Activated CD4-positive, alpha-beta T cell treated with anti-CD3 and anti-CD28 coated beads for 4 hours (primary cell): Measurements from ENCODE around the gene LTBP1.
A peak's percentile ranks its signal among the peaks of the same experiment; 100 is the strongest.
"Not testable (repeated sequence)": the region's sequence is repeated elsewhere in the genome, so short reads cannot be mapped to it uniquely, and the experiment has no call there.

ENCODE experiments used
- DNase-seq, 2 donors: peaks; one replicate each; pipeline ENCODE4 v3.0.0-alpha.2; 2020

LTBP1 gene

GRCh38 chr2:33395655-33396249, 449.0 kb downstream of the LTBP1 start:
- peak in 1 of 2 donors; percentile 22 for DNase-seq

GRCh38 chr2:33404321-33404720, 457.6 kb downstream of the LTBP1 start:
- DNase-seq, result no peak

- no peak for DNase-seq
These were observed 459.9 kb downstream of the LTBP1 start for GRCh38 chr2:33406622-33407021.

- DNase-seq, result no peak
These were observed 461.4 kb downstream of the LTBP1 start for GRCh38 chr2:33408109-33408508.

- DNase-seq, result no peak
These were observed 462.7 kb downstream of the LTBP1 start for GRCh38 chr2:33409417-33409955.

GRCh38 chr2:33411765-33412164, 465.0 kb downstream of the LTBP1 start:
- DNase-seq, result no peak

- no peak for DNase-seq
These were observed 466.2 kb downstream of the LTBP1 start for GRCh38 chr2:33412920-33413319.

- DNase-seq, result no peak
These were observed 472.9 kb downstream of the LTBP1 start for GRCh38 chr2:33419581-33420200.

- DNase-seq, result no peak
These were observed 474.0 kb downstream of the LTBP1 start for GRCh38 chr2:33420726-33421125.

- no peak for DNase-seq
These were observed 475.1 kb downstream of the LTBP1 start for GRCh38 chr2:33421820-33422219.

- DNase-seq, result no peak
These were observed 478.4 kb downstream of the LTBP1 start for GRCh38 chr2:33425161-33425560.

- no peak for DNase-seq
These were observed 478.9 kb downstream of the LTBP1 start for GRCh38 chr2:33425586-33426031.

- DNase-seq, result no peak
These were observed 480.0 kb downstream of the LTBP1 start for GRCh38 chr2:33426666-33427231.

GRCh38 chr2:33430077-33430476, 483.3 kb downstream of the LTBP1 start:
- no peak for DNase-seq

GRCh38 chr2:33430856-33431255, 484.1 kb downstream of the LTBP1 start:
- DNase-seq, result no peak

GRCh38 chr2:33432871-33433270, 486.1 kb downstream of the LTBP1 start:
- DNase-seq, result no peak

- DNase-seq, result no peak
These were observed 486.8 kb downstream of the LTBP1 start for GRCh38 chr2:33433279-33434235.

- no peak for DNase-seq
These were observed 488.8 kb downstream of the LTBP1 start for GRCh38 chr2:33435518-33435917.

GRCh38 chr2:33436083-33436482, 489.3 kb downstream of the LTBP1 start:
- DNase-seq, result no peak

GRCh38 chr2:33437297-33437696, 490.5 kb downstream of the LTBP1 start:
- DNase-seq, result no peak

GRCh38 chr2:33437815-33438214, 491.1 kb downstream of the LTBP1 start:
- no peak for DNase-seq

- peak in 1 of 2 donors; percentile 57 for DNase-seq
These were observed 494.6 kb downstream of the LTBP1 start for GRCh38 chr2:33441235-33441810.

- DNase-seq, result not testable (repeated sequence)
These were observed 495.3 kb downstream of the LTBP1 start for GRCh38 chr2:33442052-33442451.
